ENCODE measurements around the gene MMP2.

DNA sequence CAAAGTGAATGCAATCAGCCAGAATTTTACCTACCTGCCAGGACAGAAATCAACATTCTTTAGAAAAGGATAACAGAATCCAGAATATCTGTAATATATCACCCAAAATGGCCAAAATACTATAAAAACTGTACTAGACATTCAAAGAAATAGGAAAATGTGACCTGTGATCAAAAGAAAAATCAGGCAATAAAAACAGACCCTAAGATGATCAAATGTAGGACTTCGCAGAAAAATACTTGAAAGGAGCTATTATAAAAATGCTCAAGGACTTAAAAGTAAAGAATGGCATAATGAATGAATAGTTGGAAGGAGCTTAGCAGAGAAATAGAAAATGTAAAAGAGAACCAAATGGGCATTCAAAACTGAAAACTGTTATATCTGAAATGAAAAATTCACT lies 33.9 kb downstream of the MMP2 start:
- TF ChIP-seq, protein P1, sequence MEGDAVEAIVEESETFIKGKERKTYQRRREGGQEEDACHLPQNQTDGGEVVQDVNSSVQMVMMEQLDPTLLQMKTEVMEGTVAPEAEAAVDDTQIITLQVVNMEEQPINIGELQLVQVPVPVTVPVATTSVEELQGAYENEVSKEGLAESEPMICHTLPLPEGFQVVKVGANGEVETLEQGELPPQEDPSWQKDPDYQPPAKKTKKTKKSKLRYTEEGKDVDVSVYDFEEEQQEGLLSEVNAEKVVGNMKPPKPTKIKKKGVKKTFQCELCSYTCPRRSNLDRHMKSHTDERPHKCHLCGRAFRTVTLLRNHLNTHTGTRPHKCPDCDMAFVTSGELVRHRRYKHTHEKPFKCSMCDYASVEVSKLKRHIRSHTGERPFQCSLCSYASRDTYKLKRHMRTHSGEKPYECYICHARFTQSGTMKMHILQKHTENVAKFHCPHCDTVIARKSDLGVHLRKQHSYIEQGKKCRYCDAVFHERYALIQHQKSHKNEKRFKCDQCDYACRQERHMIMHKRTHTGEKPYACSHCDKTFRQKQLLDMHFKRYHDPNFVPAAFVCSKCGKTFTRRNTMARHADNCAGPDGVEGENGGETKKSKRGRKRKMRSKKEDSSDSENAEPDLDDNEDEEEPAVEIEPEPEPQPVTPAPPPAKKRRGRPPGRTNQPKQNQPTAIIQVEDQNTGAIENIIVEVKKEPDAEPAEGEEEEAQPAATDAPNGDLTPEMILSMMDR (IDR thresholded peaks at IDR 0.05): no peak
- TF ChIP-seq ZFX (IDR thresholded peaks at IDR 0.05; ENCODE audit: borderline replicate concordance): no peak
